Panc1 (cell line): ENCODE measurements around the gene MADCAM1.

Experiments
- POLR2AphosphoS5 ChIP-seq: IDR thresholded peaks from 2 replicates; pipeline ENCODE4 v1.6.1; 2012; ENCODE audit warnings: mild to moderate bottlenecking, low read depth, low read length, moderate library complexity
- SIN3A ChIP-seq: IDR thresholded peaks from 2 replicates; pipeline ENCODE4 v1.6.1; 2012; ENCODE audit warnings: low read depth, mild to moderate bottlenecking, low read length, moderate library complexity, borderline replicate concordance; ENCODE audit not compliant: insufficient read depth
- TCF7L2 ChIP-seq: IDR thresholded peaks from 2 replicates; pipeline ENCODE4 v1.6.1; 2011; ENCODE audit warnings: mild to moderate bottlenecking, low read depth, low read length, inconsistent platforms
- TF ChIP-seq, protein P1 (sequence below): fragments of 450-650 bp; IDR thresholded peaks from 2 replicates; pipeline ENCODE4 v1.5.1; 2017; ENCODE audit warnings: mild to moderate bottlenecking
- TF ChIP-seq, protein P2 (sequence below), 2 experiments: IDR thresholded peaks; 2 replicates each; pipeline ENCODE4 v1.6.1; 2011 to 2012; ENCODE audit warnings: low read depth in 2 of 2, control low read depth in 1 of 2, low read length in 1 of 2, mild to moderate bottlenecking in 1 of 2, moderate library complexity in 1 of 2; ENCODE audit not compliant: insufficient read depth in 1 of 2

DNA sequence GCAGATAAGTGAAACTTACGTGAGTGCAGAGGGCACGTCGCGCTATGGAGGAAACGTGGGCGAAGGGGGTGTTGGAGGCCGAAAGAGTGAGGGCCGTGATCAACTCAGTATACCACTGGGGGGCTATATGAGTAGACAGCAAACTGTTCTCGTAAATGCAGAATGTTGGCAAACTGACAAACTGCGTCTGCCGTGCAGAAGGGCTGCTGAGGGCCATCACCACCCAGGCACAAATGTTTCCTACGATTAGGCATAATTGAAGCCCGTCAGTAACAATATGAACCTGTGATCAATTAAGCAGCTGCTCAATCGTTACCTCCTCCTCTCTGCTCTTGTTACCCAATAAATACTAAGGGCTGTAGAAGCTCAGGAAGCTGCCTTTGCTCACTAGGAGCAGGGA, 17.3 kb upstream of the MADCAM1 start:
- TF ChIP-seq, protein P1, sequence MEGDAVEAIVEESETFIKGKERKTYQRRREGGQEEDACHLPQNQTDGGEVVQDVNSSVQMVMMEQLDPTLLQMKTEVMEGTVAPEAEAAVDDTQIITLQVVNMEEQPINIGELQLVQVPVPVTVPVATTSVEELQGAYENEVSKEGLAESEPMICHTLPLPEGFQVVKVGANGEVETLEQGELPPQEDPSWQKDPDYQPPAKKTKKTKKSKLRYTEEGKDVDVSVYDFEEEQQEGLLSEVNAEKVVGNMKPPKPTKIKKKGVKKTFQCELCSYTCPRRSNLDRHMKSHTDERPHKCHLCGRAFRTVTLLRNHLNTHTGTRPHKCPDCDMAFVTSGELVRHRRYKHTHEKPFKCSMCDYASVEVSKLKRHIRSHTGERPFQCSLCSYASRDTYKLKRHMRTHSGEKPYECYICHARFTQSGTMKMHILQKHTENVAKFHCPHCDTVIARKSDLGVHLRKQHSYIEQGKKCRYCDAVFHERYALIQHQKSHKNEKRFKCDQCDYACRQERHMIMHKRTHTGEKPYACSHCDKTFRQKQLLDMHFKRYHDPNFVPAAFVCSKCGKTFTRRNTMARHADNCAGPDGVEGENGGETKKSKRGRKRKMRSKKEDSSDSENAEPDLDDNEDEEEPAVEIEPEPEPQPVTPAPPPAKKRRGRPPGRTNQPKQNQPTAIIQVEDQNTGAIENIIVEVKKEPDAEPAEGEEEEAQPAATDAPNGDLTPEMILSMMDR = no peak
- TF ChIP-seq POLR2AphosphoS5 = no peak
- no peak for TF ChIP-seq SIN3A
- TF ChIP-seq, protein P2, sequence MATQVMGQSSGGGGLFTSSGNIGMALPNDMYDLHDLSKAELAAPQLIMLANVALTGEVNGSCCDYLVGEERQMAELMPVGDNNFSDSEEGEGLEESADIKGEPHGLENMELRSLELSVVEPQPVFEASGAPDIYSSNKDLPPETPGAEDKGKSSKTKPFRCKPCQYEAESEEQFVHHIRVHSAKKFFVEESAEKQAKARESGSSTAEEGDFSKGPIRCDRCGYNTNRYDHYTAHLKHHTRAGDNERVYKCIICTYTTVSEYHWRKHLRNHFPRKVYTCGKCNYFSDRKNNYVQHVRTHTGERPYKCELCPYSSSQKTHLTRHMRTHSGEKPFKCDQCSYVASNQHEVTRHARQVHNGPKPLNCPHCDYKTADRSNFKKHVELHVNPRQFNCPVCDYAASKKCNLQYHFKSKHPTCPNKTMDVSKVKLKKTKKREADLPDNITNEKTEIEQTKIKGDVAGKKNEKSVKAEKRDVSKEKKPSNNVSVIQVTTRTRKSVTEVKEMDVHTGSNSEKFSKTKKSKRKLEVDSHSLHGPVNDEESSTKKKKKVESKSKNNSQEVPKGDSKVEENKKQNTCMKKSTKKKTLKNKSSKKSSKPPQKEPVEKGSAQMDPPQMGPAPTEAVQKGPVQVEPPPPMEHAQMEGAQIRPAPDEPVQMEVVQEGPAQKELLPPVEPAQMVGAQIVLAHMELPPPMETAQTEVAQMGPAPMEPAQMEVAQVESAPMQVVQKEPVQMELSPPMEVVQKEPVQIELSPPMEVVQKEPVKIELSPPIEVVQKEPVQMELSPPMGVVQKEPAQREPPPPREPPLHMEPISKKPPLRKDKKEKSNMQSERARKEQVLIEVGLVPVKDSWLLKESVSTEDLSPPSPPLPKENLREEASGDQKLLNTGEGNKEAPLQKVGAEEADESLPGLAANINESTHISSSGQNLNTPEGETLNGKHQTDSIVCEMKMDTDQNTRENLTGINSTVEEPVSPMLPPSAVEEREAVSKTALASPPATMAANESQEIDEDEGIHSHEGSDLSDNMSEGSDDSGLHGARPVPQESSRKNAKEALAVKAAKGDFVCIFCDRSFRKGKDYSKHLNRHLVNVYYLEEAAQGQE (IDR thresholded peaks at IDR 0.05; ENCODE audit: insufficient read depth in 1 of 2, low read depth in 2 of 2, low read length in 1 of 2) = no peak
- TF ChIP-seq TCF7L2 = no peak
